WTC11 (cell line): ENCODE data around the gene ZNF526. TPM values are rescaled to one million over a fixed set of nuclear protein-coding genes. Genes with fewer than 3 reads are reported as not detected.
A peak's percentile ranks its signal among the peaks of the same experiment; 100 is the strongest.

ENCODE experiments used
- ATAC-seq: fragments of 200-7000 bp; cut with Tn5 transposase; 2 replicates; pipeline ENCODE4 v1.10.0; 2021; ENCODE audit warnings: mild to moderate bottlenecking, moderate library complexity
- CTCF ChIA-PET: fragments of 300-600 bp; sonication (Branson Sonifier 250); formaldehyde crosslinking; loops from one replicate; lab custom pipeline; 2021; ENCODE audit warnings: antibody characterized with exemption; lab: Charles Lee
- POLR2A ChIA-PET: fragments of 350-600 bp; sonication (Branson Sonifier 250); formaldehyde crosslinking; loops from one replicate; lab custom pipeline; 2021; ENCODE audit warnings: antibody characterized with exemption; lab: Charles Lee
- DNase-seq: peaks from one replicate; pipeline ENCODE4 v3.0.0; 2021; ENCODE audit warnings: low spot score
- H3K27ac Mint-ChIP-seq: 2 replicates; pipeline ENCODE4 v1.8.0; 2021; ENCODE audit warnings: mixed read lengths
- H3K27me3 Mint-ChIP-seq: 2 replicates; pipeline ENCODE4 v1.8.0; 2021; ENCODE audit warnings: low read depth, mild to moderate bottlenecking, moderate library complexity, mixed read lengths
- H3K36me3 Mint-ChIP-seq: 2 replicates; pipeline ENCODE4 v1.8.0; 2021; ENCODE audit warnings: mixed read lengths
- H3K4me1 Mint-ChIP-seq: 2 replicates; pipeline ENCODE4 v1.8.0; 2022; ENCODE audit warnings: mixed read lengths
- H3K4me3 Mint-ChIP-seq: 2 replicates; pipeline ENCODE4 v1.8.0; 2021; ENCODE audit warnings: mild to moderate bottlenecking, moderate library complexity, mixed read lengths
- H3K9me3 Mint-ChIP-seq: 2 replicates; pipeline ENCODE4 v1.8.0; 2021; ENCODE audit warnings: mixed read lengths
- CBFB ChIP-seq: sonication (generic); formaldehyde crosslinking; IDR thresholded peaks from 2 replicates; pipeline ENCODE4 v1.8.1; 2022; ENCODE audit warnings: mild to moderate bottlenecking, low read depth, missing genetic modification reagents
- FOXK1 ChIP-seq: sonication (generic); formaldehyde crosslinking; IDR thresholded peaks from 2 replicates; pipeline ENCODE4 v1.8.0; 2022; ENCODE audit warnings: mild to moderate bottlenecking, moderate library complexity, missing genetic modification reagents
- FOXP1 ChIP-seq: sonication (generic); formaldehyde crosslinking; IDR thresholded peaks from 2 replicates; pipeline ENCODE4 v1.8.0; 2022; ENCODE audit warnings: missing genetic modification reagents, mild to moderate bottlenecking, moderate library complexity, borderline replicate concordance
- IRF2 ChIP-seq: sonication (generic); formaldehyde crosslinking; IDR thresholded peaks from 2 replicates; pipeline ENCODE4 v1.8.0; 2022; ENCODE audit warnings: low read depth, missing genetic modification reagents, borderline replicate concordance
- JUN ChIP-seq: sonication (generic); formaldehyde crosslinking; IDR thresholded peaks from 2 replicates; pipeline ENCODE4 v1.8.0; 2023; ENCODE audit warnings: mild to moderate bottlenecking, missing genetic modification reagents
- MXD4 ChIP-seq: fragments of 250-450 bp; sonication (Bioruptor Pico); IDR thresholded peaks from 2 replicates; pipeline ENCODE4 v1.8.0; 2021; ENCODE audit warnings: mild to moderate bottlenecking, moderate library complexity, borderline replicate concordance
- NFE2L1 ChIP-seq: sonication (generic); formaldehyde crosslinking; IDR thresholded peaks from 2 replicates; pipeline ENCODE4 v1.8.1; 2023; ENCODE audit warnings: missing genetic modification reagents
- NFYB ChIP-seq: sonication (generic); formaldehyde crosslinking; conservative IDR thresholded peaks from 2 replicates; pipeline ENCODE4 v1.8.0; 2022; ENCODE audit warnings: low read depth, missing genetic modification reagents
- OVOL2 ChIP-seq: fragments of 250-450 bp; sonication (Bioruptor Pico); IDR thresholded peaks from 2 replicates; pipeline ENCODE4 v1.9.0; 2021; ENCODE audit warnings: mild to moderate bottlenecking, borderline replicate concordance
- RELA ChIP-seq: sonication (generic); formaldehyde crosslinking; IDR thresholded peaks from 2 replicates; pipeline ENCODE4 v1.8.1; 2022; ENCODE audit warnings: missing genetic modification reagents, mild to moderate bottlenecking, borderline replicate concordance
- SMAD4 ChIP-seq: sonication (generic); formaldehyde crosslinking; IDR thresholded peaks from 2 replicates; pipeline ENCODE4 v1.8.0; 2022; ENCODE audit warnings: mild to moderate bottlenecking, missing genetic modification reagents
- SOX15 ChIP-seq: fragments of 250-450 bp; sonication (Bioruptor Pico); IDR thresholded peaks from 2 replicates; pipeline ENCODE4 v1.9.0; 2021; ENCODE audit warnings: mild to moderate bottlenecking
- TEAD4 ChIP-seq: sonication (generic); formaldehyde crosslinking; IDR thresholded peaks from 2 replicates; pipeline ENCODE4 v1.8.0; 2022; ENCODE audit warnings: mild to moderate bottlenecking, missing genetic modification reagents
- ZNF232 ChIP-seq: sonication (generic); formaldehyde crosslinking; IDR thresholded peaks from 2 replicates; pipeline ENCODE4 v1.8.0; 2022; ENCODE audit warnings: mild to moderate bottlenecking, missing genetic modification reagents
- ZNF317 ChIP-seq: sonication (generic); formaldehyde crosslinking; IDR thresholded peaks from 2 replicates; pipeline ENCODE4 v1.8.1; 2023; ENCODE audit warnings: low read depth, mild to moderate bottlenecking, moderate library complexity, missing genetic modification reagents, borderline replicate concordance
- total RNA-seq: library from RNA; stranded (reverse); gene quantifications from 3 replicates; pipeline ENCODE4 v1.2.3, GENCODE V29; 2021
- TF ChIP-seq, protein P1 (sequence below): fragments of 250-450 bp; sonication (Bioruptor Pico); IDR thresholded peaks from 2 replicates; pipeline ENCODE4 v1.9.0; 2021; ENCODE audit warnings: mild to moderate bottlenecking
- TF ChIP-seq, protein P2 (sequence below): sonication (generic); formaldehyde crosslinking; IDR thresholded peaks from 2 replicates; pipeline ENCODE4 v1.8.0; 2022; ENCODE audit warnings: mild to moderate bottlenecking, missing genetic modification reagents
- TF ChIP-seq, protein P3 (sequence below): fragments of 200-600 bp; IDR thresholded peaks from 2 replicates; pipeline ENCODE4 v1.8.0; 2022; ENCODE audit warnings: antibody characterized with exemption
- TF ChIP-seq, protein P4 (sequence below): sonication (generic); formaldehyde crosslinking; conservative IDR thresholded peaks from 2 replicates; pipeline ENCODE4 v1.8.1; 2022; ENCODE audit warnings: mild to moderate bottlenecking, missing genetic modification reagents
- TF ChIP-seq, protein P5 (sequence below): sonication (generic); formaldehyde crosslinking; IDR thresholded peaks from 2 replicates; pipeline ENCODE4 v1.8.0; 2022; ENCODE audit warnings: missing genetic modification reagents
- TF ChIP-seq, protein P6 (sequence below): sonication (generic); formaldehyde crosslinking; conservative IDR thresholded peaks from 2 replicates; pipeline ENCODE4 v1.8.1; 2023; ENCODE audit warnings: mild to moderate bottlenecking, low read depth, missing genetic modification reagents, moderate library complexity
- TF ChIP-seq, protein P7 (sequence below): sonication (generic); formaldehyde crosslinking; IDR thresholded peaks from 2 replicates; pipeline ENCODE4 v1.8.1; 2023; ENCODE audit warnings: mild to moderate bottlenecking, moderate library complexity, missing genetic modification reagents

The ZNF526 gene
- total RNA-seq, 1 experiment from 2014 or later: 18.3 TPM

DNA sequence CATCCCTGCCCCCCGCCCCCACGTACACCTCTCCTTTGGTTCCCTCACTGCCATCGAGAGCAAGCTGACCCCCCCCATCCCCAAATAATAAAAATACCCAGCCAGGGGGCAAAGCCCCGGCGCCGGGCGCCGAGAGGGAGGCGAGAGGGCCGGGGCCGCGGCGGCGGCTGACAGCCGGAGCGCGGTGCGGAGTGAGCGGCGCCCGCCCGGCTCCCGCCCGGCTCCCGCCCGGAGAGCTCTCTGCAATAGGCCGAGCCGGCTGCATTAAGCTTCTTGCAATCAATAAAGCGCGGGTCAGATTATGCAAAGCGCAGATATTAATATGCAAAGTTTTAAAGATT is 43.5 kb upstream of the ZNF526 start:
- CTCF ChIA-PET: interaction anchor here (0.6 to 3.2 kb wide), 35 partner anchors 8 to 423 kb away, joined by 3 to 50 read pairs (median 5); partner anchors contain the start of genes ERF, GSK3A, POU2F2 and RABAC1
- Mint-ChIP-seq H3K36me3 (no peaks in the 10 kb centered on the region), H3K9me3 (no peaks in the 10 kb centered on the region), H3K4me1 (peaks cover 18% of the 10 kb centered on the region), H3K27me3 (peaks cover 39% of the 10 kb centered on the region), H3K27ac (no peak overlapping the region), H3K4me3 (peak overlapping the region; percentile 79)
- TF ChIP-seq RELA (no peak), OVOL2 (CRISPR knock-in tag) (no peak), NFE2L1 (CRISPR knock-in tag) (no peak), JUN (CRISPR knock-in tag) (no peak), SMAD4 (CRISPR knock-in tag) (no peak), ZNF317 (CRISPR knock-in tag) (no peak), MXD4 (CRISPR knock-in tag) (no peak), IRF2 (CRISPR knock-in tag) (no peak), FOXK1 (CRISPR knock-in tag) (no peak), SOX15 (CRISPR knock-in tag) (no peak), ZNF232 (CRISPR knock-in tag) (no peak), CBFB (no peak)
- TF ChIP-seq, protein P1, sequence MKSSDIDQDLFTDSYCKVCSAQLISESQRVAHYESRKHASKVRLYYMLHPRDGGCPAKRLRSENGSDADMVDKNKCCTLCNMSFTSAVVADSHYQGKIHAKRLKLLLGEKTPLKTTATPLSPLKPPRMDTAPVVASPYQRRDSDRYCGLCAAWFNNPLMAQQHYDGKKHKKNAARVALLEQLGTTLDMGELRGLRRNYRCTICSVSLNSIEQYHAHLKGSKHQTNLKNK (CRISPR knock-in tag): no peak
- TF ChIP-seq, protein P2, sequence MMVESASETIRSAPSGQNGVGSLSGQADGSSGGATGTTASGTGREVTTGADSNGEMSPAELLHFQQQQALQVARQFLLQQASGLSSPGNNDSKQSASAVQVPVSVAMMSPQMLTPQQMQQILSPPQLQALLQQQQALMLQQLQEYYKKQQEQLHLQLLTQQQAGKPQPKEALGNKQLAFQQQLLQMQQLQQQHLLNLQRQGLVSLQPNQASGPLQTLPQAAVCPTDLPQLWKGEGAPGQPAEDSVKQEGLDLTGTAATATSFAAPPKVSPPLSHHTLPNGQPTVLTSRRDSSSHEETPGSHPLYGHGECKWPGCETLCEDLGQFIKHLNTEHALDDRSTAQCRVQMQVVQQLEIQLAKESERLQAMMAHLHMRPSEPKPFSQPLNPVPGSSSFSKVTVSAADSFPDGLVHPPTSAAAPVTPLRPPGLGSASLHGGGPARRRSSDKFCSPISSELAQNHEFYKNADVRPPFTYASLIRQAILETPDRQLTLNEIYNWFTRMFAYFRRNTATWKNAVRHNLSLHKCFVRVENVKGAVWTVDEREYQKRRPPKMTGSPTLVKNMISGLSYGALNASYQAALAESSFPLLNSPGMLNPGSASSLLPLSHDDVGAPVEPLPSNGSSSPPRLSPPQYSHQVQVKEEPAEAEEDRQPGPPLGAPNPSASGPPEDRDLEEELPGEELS: no peak
- TF ChIP-seq, protein P3, sequence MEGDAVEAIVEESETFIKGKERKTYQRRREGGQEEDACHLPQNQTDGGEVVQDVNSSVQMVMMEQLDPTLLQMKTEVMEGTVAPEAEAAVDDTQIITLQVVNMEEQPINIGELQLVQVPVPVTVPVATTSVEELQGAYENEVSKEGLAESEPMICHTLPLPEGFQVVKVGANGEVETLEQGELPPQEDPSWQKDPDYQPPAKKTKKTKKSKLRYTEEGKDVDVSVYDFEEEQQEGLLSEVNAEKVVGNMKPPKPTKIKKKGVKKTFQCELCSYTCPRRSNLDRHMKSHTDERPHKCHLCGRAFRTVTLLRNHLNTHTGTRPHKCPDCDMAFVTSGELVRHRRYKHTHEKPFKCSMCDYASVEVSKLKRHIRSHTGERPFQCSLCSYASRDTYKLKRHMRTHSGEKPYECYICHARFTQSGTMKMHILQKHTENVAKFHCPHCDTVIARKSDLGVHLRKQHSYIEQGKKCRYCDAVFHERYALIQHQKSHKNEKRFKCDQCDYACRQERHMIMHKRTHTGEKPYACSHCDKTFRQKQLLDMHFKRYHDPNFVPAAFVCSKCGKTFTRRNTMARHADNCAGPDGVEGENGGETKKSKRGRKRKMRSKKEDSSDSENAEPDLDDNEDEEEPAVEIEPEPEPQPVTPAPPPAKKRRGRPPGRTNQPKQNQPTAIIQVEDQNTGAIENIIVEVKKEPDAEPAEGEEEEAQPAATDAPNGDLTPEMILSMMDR: no peak
- TF ChIP-seq, protein P4, sequence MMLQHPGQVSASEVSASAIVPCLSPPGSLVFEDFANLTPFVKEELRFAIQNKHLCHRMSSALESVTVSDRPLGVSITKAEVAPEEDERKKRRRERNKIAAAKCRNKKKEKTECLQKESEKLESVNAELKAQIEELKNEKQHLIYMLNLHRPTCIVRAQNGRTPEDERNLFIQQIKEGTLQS: no peak
- TF ChIP-seq, protein P5, sequence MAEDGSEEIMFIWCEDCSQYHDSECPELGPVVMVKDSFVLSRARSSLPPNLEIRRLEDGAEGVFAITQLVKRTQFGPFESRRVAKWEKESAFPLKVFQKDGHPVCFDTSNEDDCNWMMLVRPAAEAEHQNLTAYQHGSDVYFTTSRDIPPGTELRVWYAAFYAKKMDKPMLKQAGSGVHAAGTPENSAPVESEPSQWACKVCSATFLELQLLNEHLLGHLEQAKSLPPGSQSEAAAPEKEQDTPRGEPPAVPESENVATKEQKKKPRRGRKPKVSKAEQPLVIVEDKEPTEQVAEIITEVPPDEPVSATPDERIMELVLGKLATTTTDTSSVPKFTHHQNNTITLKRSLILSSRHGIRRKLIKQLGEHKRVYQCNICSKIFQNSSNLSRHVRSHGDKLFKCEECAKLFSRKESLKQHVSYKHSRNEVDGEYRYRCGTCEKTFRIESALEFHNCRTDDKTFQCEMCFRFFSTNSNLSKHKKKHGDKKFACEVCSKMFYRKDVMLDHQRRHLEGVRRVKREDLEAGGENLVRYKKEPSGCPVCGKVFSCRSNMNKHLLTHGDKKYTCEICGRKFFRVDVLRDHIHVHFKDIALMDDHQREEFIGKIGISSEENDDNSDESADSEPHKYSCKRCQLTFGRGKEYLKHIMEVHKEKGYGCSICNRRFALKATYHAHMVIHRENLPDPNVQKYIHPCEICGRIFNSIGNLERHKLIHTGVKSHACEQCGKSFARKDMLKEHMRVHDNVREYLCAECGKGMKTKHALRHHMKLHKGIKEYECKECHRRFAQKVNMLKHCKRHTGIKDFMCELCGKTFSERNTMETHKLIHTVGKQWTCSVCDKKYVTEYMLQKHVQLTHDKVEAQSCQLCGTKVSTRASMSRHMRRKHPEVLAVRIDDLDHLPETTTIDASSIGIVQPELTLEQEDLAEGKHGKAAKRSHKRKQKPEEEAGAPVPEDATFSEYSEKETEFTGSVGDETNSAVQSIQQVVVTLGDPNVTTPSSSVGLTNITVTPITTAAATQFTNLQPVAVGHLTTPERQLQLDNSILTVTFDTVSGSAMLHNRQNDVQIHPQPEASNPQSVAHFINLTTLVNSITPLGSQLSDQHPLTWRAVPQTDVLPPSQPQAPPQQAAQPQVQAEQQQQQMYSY (CRISPR knock-in tag): no peak
- POLR2A ChIA-PET: interaction anchor here (1.1 kb wide), 2 partner anchors 44 to 63 kb away, joined by 3 to 6 read pairs; no protein-coding TSS in a partner anchor
- ATAC-seq (peak; percentile 24), DNase-seq (no peak)

DNA sequence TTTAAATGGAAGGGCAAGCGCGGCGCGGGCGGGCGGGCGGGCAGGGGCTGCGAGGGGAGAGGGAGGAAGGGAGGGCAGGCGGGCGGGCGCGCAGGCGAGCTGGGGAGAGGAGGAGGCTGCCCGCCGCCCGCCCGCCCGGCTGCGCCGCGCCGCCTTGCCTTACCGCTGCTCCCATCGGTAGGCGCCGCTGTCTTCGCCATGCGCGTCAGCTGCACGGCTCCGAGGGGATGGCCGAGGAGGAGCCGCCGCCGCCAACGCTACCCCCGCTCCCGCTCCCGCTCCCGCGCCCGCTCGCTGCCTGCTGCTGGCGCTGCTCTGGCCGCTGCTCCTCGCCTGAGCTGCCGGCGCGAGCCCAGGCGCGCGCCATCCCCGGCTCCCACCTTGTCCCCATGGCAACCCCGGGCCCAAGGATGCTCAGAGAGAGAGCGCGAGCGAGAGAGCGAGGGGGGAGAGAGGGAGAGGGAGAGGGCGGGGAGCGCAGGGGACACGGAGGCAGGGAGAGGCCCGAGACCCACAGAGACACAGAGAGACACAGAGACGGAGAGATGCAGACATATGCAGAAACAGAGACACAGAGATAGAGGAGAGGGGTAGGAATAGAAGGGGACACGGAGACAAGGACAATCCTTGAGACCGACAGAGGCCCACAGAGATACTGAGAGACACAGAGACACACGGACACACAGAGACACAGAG is 43.0 kb upstream of the ZNF526 start:
- peaks cover 44% of the 10 kb centered on the region for H3K27me3 Mint-ChIP-seq
- peak; percentile 85 for DNase-seq
- POLR2A ChIA-PET: interaction anchor here (0.6 to 1.1 kb wide), 3 partner anchors 44 to 202 kb away, joined by 3 to 6 read pairs (median 3); no protein-coding TSS in a partner anchor
- no peaks in the 10 kb centered on the region for H3K9me3 Mint-ChIP-seq
- CTCF ChIA-PET: interaction anchor here (0.5 to 3.2 kb wide), 33 partner anchors 8 to 424 kb away, joined by 3 to 50 read pairs (median 5); partner anchors contain the start of genes ERF, GSK3A, POU2F2 and RABAC1
- ATAC-seq: peak; percentile 84
- no peak overlapping the region for H3K27ac Mint-ChIP-seq
- H3K4me3 Mint-ChIP-seq: no peak overlapping the region
- H3K4me1 Mint-ChIP-seq: peaks cover 18% of the 10 kb centered on the region
- H3K36me3 Mint-ChIP-seq: no peaks in the 10 kb centered on the region
- no peak for TF ChIP-seq NFE2L1 (CRISPR knock-in tag)
- TF ChIP-seq, protein P6, sequence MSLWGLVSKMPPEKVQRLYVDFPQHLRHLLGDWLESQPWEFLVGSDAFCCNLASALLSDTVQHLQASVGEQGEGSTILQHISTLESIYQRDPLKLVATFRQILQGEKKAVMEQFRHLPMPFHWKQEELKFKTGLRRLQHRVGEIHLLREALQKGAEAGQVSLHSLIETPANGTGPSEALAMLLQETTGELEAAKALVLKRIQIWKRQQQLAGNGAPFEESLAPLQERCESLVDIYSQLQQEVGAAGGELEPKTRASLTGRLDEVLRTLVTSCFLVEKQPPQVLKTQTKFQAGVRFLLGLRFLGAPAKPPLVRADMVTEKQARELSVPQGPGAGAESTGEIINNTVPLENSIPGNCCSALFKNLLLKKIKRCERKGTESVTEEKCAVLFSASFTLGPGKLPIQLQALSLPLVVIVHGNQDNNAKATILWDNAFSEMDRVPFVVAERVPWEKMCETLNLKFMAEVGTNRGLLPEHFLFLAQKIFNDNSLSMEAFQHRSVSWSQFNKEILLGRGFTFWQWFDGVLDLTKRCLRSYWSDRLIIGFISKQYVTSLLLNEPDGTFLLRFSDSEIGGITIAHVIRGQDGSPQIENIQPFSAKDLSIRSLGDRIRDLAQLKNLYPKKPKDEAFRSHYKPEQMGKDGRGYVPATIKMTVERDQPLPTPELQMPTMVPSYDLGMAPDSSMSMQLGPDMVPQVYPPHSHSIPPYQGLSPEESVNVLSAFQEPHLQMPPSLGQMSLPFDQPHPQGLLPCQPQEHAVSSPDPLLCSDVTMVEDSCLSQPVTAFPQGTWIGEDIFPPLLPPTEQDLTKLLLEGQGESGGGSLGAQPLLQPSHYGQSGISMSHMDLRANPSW (CRISPR knock-in tag): no peak
- TF ChIP-seq MXD4 (CRISPR knock-in tag): no peak
- peak; percentile 81; the same call in 1 of the 2 replicates for TF ChIP-seq FOXP1 (CRISPR knock-in tag)
- TF ChIP-seq, protein P7, sequence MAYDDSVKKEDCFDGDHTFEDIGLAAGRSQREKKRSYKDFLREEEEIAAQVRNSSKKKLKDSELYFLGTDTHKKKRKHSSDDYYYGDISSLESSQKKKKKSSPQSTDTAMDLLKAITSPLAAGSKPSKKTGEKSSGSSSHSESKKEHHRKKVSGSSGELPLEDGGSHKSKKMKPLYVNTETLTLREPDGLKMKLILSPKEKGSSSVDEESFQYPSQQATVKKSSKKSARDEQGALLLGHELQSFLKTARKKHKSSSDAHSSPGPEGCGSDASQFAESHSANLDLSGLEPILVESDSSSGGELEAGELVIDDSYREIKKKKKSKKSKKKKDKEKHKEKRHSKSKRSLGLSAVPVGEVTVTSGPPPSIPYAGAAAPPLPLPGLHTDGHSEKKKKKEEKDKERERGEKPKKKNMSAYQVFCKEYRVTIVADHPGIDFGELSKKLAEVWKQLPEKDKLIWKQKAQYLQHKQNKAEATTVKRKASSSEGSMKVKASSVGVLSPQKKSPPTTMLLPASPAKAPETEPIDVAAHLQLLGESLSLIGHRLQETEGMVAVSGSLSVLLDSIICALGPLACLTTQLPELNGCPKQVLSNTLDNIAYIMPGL: peak; percentile 65; the same call in 1 of the 2 replicates
- TF ChIP-seq NFYB (CRISPR knock-in tag): no peak
- TF ChIP-seq TEAD4 (CRISPR knock-in tag): no peak
